ENCODE data around the gene CD2BP2. TPM values are rescaled to one million over a fixed set of nuclear protein-coding genes. Genes with fewer than 3 reads are reported as not detected.
A peak's percentile ranks its signal among the peaks of the same experiment; 100 is the strongest.

CD2BP2 gene
- total and polyA plus RNA-seq, 2 of the 13 experiments (the other 11 are each of a cell fraction or from before 2014, with no cell fraction given), result 24.9 to 54.6 TPM

DNA sequence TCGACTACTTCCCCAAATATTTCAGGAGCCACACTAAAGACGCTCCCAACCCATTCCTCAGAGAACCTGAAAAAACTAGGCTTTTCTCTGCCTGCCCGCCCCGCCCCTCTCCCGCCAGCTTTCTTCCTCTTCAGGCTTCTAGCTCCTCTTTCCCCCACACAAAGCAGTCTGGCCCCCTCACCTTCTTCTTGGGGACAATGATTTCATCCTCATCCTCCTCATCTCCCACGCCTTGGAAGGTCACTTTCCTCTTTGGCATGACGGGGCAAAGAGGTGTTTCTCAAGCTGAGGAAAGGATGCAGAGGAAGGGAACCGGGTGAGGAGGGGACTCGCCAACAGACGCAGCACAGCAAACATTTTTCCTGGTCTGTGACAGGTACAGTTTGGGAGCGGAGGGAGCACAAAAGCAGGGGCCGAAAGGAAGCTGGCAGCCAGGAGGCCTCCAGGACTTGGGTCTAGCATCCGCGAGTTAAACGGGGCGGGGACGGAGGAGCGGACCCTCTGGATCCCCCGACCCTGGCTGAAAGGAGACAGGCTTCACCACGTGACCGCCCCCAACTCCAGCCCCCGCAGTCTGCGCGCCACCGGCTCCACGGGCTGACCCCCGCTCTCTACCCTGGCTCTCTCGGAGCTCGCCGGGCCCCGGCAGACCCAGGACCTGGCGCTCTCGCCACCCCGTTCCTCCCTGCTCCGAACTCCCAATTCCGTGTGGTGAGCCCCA, 525 bp downstream of the CD2BP2 start (continued):
- TF ChIP-seq ZNF615 (CRISPR knock-in tag; IDR thresholded peaks at IDR 0.05; ENCODE audit: borderline replicate concordance), result 0 out of 2 replicates have a peak, but pooled peaks have one; percentile 34
- TF ChIP-seq ZNF75D (CRISPR knock-in tag; IDR thresholded peaks at IDR 0.05; ENCODE audit: borderline replicate concordance), result peak; percentile 23; the same call in 1 of the 2 replicates
- TF ChIP-seq SYNCRIP (IDR thresholded peaks at IDR 0.05; ENCODE audit: insufficient read depth, low read depth, low read length), result no peak
- TF ChIP-seq, protein P1, sequence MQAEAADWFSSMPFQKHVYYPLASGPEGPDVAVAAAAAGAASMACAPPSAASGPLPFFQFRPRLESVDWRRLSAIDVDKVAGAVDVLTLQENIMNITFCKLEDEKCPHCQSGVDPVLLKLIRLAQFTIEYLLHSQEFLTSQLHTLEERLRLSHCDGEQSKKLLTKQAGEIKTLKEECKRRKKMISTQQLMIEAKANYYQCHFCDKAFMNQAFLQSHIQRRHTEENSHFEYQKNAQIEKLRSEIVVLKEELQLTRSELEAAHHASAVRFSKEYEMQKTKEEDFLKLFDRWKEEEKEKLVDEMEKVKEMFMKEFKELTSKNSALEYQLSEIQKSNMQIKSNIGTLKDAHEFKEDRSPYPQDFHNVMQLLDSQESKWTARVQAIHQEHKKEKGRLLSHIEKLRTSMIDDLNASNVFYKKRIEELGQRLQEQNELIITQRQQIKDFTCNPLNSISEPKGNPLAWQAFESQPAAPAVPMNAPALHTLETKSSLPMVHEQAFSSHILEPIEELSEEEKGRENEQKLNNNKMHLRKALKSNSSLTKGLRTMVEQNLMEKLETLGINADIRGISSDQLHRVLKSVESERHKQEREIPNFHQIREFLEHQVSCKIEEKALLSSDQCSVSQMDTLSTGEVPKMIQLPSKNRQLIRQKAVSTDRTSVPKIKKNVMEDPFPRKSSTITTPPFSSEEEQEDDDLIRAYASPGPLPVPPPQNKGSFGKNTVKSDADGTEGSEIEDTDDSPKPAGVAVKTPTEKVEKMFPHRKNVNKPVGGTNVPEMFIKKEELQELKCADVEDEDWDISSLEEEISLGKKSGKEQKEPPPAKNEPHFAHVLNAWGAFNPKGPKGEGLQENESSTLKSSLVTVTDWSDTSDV (CRISPR knock-in tag; IDR thresholded peaks at IDR 0.05), result peak; percentile 34; the same call in 1 of the 2 replicates
- 0 out of 2 replicates have a peak, but pooled peaks have one; percentile 39 for TF ChIP-seq ZNF713 (CRISPR knock-in tag; IDR thresholded peaks at IDR 0.05)
- TF ChIP-seq ZFP36L1 (CRISPR knock-in tag; IDR thresholded peaks at IDR 0.05), result peak; percentile 17; the same call in 1 of the 2 replicates
- peak; percentile 99 for TF ChIP-seq AGO1 (IDR thresholded peaks at IDR 0.05; ENCODE audit: low read depth, low read length, poor library complexity, severe bottlenecking)
- TF ChIP-seq, protein P2, sequence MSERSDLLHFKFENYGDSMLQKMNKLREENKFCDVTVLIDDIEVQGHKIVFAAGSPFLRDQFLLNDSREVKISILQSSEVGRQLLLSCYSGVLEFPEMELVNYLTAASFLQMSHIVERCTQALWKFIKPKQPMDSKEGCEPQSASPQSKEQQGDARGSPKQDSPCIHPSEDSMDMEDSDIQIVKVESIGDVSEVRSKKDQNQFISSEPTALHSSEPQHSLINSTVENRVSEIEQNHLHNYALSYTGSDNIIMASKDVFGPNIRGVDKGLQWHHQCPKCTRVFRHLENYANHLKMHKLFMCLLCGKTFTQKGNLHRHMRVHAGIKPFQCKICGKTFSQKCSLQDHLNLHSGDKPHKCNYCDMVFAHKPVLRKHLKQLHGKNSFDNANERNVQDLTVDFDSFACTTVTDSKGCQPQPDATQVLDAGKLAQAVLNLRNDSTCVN (CRISPR knock-in tag; IDR thresholded peaks at IDR 0.05; ENCODE audit: borderline replicate concordance), result no peak
- TF ChIP-seq HNRNPH1 (optimal IDR thresholded peaks at IDR 0.05; ENCODE audit: low read depth, low read length), result peak; percentile 58
- TF ChIP-seq ZNF670 (CRISPR knock-in tag; IDR thresholded peaks at IDR 0.05; ENCODE audit: borderline replicate concordance), result peak; percentile 72; the same call in 1 of the 2 replicates
- no peak for TF ChIP-seq HNF1B (CRISPR knock-in tag; IDR thresholded peaks at IDR 0.05)
- TF ChIP-seq, protein P3, sequence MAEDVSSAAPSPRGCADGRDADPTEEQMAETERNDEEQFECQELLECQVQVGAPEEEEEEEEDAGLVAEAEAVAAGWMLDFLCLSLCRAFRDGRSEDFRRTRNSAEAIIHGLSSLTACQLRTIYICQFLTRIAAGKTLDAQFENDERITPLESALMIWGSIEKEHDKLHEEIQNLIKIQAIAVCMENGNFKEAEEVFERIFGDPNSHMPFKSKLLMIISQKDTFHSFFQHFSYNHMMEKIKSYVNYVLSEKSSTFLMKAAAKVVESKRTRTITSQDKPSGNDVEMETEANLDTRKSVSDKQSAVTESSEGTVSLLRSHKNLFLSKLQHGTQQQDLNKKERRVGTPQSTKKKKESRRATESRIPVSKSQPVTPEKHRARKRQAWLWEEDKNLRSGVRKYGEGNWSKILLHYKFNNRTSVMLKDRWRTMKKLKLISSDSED (CRISPR knock-in tag; IDR thresholded peaks at IDR 0.05), result peak; percentile 79; the same call in 1 of the 2 replicates
- no peak for TF ChIP-seq ARHGAP35 (CRISPR knock-in tag; IDR thresholded peaks at IDR 0.05; ENCODE audit: borderline replicate concordance)
- TF ChIP-seq, protein P4, sequence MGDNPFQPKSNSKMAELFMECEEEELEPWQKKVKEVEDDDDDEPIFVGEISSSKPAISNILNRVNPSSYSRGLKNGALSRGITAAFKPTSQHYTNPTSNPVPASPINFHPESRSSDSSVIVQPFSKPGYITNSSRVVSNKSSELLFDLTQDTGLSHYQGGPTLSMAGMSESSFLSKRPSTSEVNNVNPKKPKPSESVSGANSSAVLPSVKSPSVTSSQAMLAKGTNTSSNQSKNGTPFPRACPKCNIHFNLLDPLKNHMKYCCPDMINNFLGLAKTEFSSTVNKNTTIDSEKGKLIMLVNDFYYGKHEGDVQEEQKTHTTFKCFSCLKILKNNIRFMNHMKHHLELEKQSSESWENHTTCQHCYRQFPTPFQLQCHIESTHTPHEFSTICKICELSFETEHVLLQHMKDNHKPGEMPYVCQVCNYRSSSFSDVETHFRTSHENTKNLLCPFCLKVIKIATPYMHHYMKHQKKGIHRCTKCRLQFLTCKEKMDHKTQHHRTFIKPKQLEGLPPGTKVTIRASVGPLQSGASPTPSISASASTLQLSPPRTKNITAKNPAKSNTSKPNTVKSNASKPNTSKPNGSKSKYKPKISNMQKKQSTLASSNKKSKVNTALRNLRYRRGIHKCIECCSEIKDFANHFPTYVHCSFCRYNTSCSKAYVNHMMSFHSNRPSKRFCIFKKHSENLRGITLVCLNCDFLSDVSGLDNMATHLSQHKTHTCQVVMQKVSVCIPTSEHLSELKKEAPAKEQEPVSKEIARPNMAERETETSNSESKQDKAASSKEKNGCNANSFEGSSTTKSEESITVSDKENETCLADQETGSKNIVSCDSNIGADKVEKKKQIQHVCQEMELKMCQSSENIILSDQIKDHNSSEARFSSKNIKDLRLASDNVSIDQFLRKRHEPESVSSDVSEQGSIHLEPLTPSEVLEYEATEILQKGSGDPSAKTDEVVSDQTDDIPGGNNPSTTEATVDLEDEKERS (CRISPR knock-in tag; IDR thresholded peaks at IDR 0.05), result no peak
- TF ChIP-seq ZNF704 (CRISPR knock-in tag; IDR thresholded peaks at IDR 0.05; ENCODE audit: borderline replicate concordance), result 0 out of 2 replicates have a peak, but pooled peaks have one; percentile 3
